GM23338 (cell line): ENCODE results near the gene TMEM52. TPM values are rescaled to one million over a fixed set of nuclear protein-coding genes. Genes with fewer than 3 reads are reported as not detected.

ENCODE experiments used
- ATAC-seq: fragments of 200-7000 bp; cut with Tn5 transposase; 3 replicates; pipeline ENCODE4 v1.9.1; 2020
- DNase-seq: peaks from one replicate; pipeline ENCODE4 v3.0.0-alpha.2; 2015; ENCODE audit warnings: low spot score
- H2AFZ ChIP-seq: fragments of 200-600 bp; sonication (generic); 2 replicates; pipeline ENCODE4 v1.8.0; 2016; ENCODE audit warnings: antibody characterized with exemption, mild to moderate bottlenecking, moderate library complexity
- H3F3A ChIP-seq: fragments of 200-600 bp; sonication (generic); replicated peaks from 2 replicates; pipeline ENCODE4 v1.8.0; 2017; ENCODE audit warnings: antibody characterized with exemption, mixed run types, low read depth
- H3K27ac ChIP-seq: fragments of 200-600 bp; sonication (generic); 2 replicates; pipeline ENCODE4 v1.6.1; 2016; ENCODE audit warnings: low read depth
- H3K27me3 ChIP-seq: fragments of 200-600 bp; sonication (generic); 2 replicates; pipeline ENCODE4 v1.8.0; 2016; ENCODE audit warnings: mild to moderate bottlenecking, mixed run types, moderate library complexity; ENCODE audit not compliant: insufficient read depth
- H3K36me3 ChIP-seq: fragments of 200-600 bp; sonication (generic); 2 replicates; pipeline ENCODE4 v1.8.0; 2016; ENCODE audit warnings: mild to moderate bottlenecking; ENCODE audit not compliant: insufficient read depth
- H3K4me1 ChIP-seq: fragments of 200-600 bp; sonication (generic); 2 replicates; pipeline ENCODE4 v1.8.0; 2016; ENCODE audit warnings: mild to moderate bottlenecking, moderate library complexity; ENCODE audit not compliant: insufficient read depth
- H3K4me2 ChIP-seq: fragments of 200-600 bp; sonication (generic); 2 replicates; pipeline ENCODE4 v1.7.1; 2017; ENCODE audit warnings: mixed run types
- H3K4me3 ChIP-seq: fragments of 200-600 bp; sonication (generic); 2 replicates; pipeline ENCODE4 v1.6.1; 2016; ENCODE audit warnings: mixed run types
- H3K79me2 ChIP-seq: fragments of 200-600 bp; sonication (generic); replicated peaks from 2 replicates; pipeline ENCODE4 v1.8.0; 2017; ENCODE audit warnings: mild to moderate bottlenecking; ENCODE audit not compliant: insufficient read depth
- H3K9me2 ChIP-seq: fragments of 200-600 bp; sonication (generic); 2 replicates; pipeline ENCODE4 v1.8.0; 2017; ENCODE audit not compliant: insufficient read depth
- H4K20me1 ChIP-seq: fragments of 200-600 bp; sonication (generic); replicated peaks from 2 replicates; pipeline ENCODE4 v1.8.0; 2017; ENCODE audit warnings: mild to moderate bottlenecking; ENCODE audit not compliant: insufficient read depth
- H3K27ac Mint-ChIP-seq: 2 replicates; pipeline ENCODE4 v1.8.0; 2020; ENCODE audit warnings: inconsistent platforms, mild to moderate bottlenecking, moderate library complexity, mixed read lengths
- H3K27me3 Mint-ChIP-seq: 3 replicates; pipeline ENCODE4 v1.8.0; 2022; ENCODE audit warnings: low read depth, mild to moderate bottlenecking, moderate library complexity, mixed read lengths, inconsistent platforms; ENCODE audit not compliant: insufficient read depth, poor library complexity
- H3K36me3 Mint-ChIP-seq: 3 replicates; pipeline ENCODE4 v1.8.0; 2021; ENCODE audit warnings: low read depth, mild to moderate bottlenecking, inconsistent platforms, moderate library complexity, mixed read lengths
- H3K4me1 Mint-ChIP-seq: 3 replicates; pipeline ENCODE4 v1.8.0; 2020; ENCODE audit warnings: mild to moderate bottlenecking, inconsistent platforms, mixed read lengths
- H3K4me3 Mint-ChIP-seq: 3 replicates; pipeline ENCODE4 v1.8.0; 2021; ENCODE audit warnings: moderate library complexity, mild to moderate bottlenecking, inconsistent platforms, mixed read lengths
- H3K9me3 Mint-ChIP-seq: 3 replicates; pipeline ENCODE4 v1.8.0; 2020; ENCODE audit warnings: moderate library complexity, mild to moderate bottlenecking, inconsistent platforms, mixed read lengths
- CREB1 ChIP-seq: fragments of 250-450 bp; sonication (Bioruptor Pico); IDR thresholded peaks from 2 replicates; pipeline ENCODE4 v1.5.0; 2020; ENCODE audit warnings: low read depth, mild to moderate bottlenecking, moderate library complexity
- EZH2 ChIP-seq: fragments of 200-600 bp; sonication (generic); IDR thresholded peaks from one replicate; pipeline ENCODE4 v1.8.0; 2017; ENCODE audit warnings: antibody characterized with exemption, mild to moderate bottlenecking, low read depth; ENCODE audit not compliant: unreplicated experiment
- EZH2phosphoT487 ChIP-seq: fragments of 200-600 bp; sonication (generic); IDR thresholded peaks from one replicate; pipeline ENCODE4 v1.8.1; 2018; ENCODE audit warnings: antibody characterized with exemption; ENCODE audit not compliant: unreplicated experiment
- JUNB ChIP-seq: IDR thresholded peaks from one replicate; pipeline ENCODE4 v1.6.1; 2016; ENCODE audit warnings: antibody characterized with exemption; ENCODE audit not compliant: unreplicated experiment
- NANOG ChIP-seq: IDR thresholded peaks from 2 replicates; pipeline ENCODE4 v1.6.1; 2016; ENCODE audit warnings: antibody characterized with exemption, borderline replicate concordance
- POLR2AphosphoS5 ChIP-seq: IDR thresholded peaks from 2 replicates; pipeline ENCODE4 v1.6.1; 2016; ENCODE audit warnings: antibody characterized with exemption, low read depth
- STAT1 ChIP-seq: IDR thresholded peaks from one replicate; pipeline ENCODE4 v1.6.1; 2016; ENCODE audit warnings: antibody characterized with exemption; ENCODE audit not compliant: unreplicated experiment
- ZNF114 ChIP-seq: fragments of 250-450 bp; sonication (Bioruptor Pico); IDR thresholded peaks from 2 replicates; pipeline ENCODE4 v1.5.0; 2020; ENCODE audit warnings: mild to moderate bottlenecking, moderate library complexity
- ZNF331 ChIP-seq: fragments of 250-450 bp; sonication (Bioruptor Pico); IDR thresholded peaks from 2 replicates; pipeline ENCODE4 v1.5.0; 2020; ENCODE audit warnings: low read depth, mild to moderate bottlenecking, moderate library complexity
- polyA plus RNA-seq: library from polyadenylated mRNA; unstranded; fragments of >200 nt; fragmentation: Nextera tagmentation; extraction: Ambion mirVana; gene quantifications from 2 replicates; pipeline ENCODE4 v1.2.1, GENCODE V29; 2016
- total RNA-seq: library from RNA; depleted of rRNA; stranded (reverse); fragments of >200 nt; shearing (Covaris generic); gene quantifications from 2 replicates; pipeline ENCODE4 v1.2.3, GENCODE V29; 2014
- TF ChIP-seq, protein P1 (sequence below): IDR thresholded peaks from one replicate; pipeline ENCODE4 v1.6.1; 2018; ENCODE audit warnings: antibody characterized with exemption; ENCODE audit not compliant: unreplicated experiment
- TF ChIP-seq, protein P2 (sequence below): fragments of 250-450 bp; sonication (Bioruptor Pico); IDR thresholded peaks from 2 replicates; pipeline ENCODE4 v1.5.0; 2020; ENCODE audit warnings: mild to moderate bottlenecking, moderate library complexity
- TF ChIP-seq, protein P3 (sequence below), 2 experiments: fragments of 200-600 bp in 1 of 2; sonication (generic) in 1 of 2; conservative IDR thresholded peaks; 2 replicates each; pipeline versions ENCODE4 v1.5.1 to v1.6.1; 2016 to 2017; ENCODE audit warnings: antibody characterized with exemption in 2 of 2, low read depth in 2 of 2, mild to moderate bottlenecking in 2 of 2, moderate library complexity in 1 of 2
- TF ChIP-seq, protein P4 (sequence below): IDR thresholded peaks from 2 replicates; pipeline ENCODE4 v1.6.1; 2016; ENCODE audit warnings: antibody characterized with exemption

TMEM52 gene
- total and polyA plus RNA-seq, 2 experiments from 2014 or later: 19.5 to 25.0 TPM

DNA sequence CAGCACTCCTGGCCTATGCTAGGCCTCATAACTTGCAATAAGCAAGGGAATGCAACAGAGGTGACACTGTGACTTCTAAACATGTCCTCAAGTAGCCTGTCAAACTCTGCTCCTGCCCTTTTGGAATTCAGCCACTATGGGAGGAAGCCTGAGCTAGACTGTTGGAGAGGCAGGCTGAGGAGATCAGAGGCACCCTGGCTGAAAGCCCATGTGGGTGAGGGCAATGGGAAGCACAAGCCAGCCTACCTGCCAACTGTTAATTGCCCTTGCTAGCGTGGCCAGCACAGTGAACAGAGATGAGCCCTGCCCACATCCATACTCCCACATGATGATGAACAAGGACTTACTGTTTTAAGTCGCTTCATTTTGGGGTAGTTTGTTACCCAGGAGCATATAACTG, 45.9 kb downstream of the TMEM52 start:
- H3K27ac Mint-ChIP-seq: no peak overlapping the region

More for the DNA sequence above, 45.9 kb downstream of the TMEM52 start:
- DNase-seq: no peak
- peaks cover 8% of the 10 kb centered on the region for H3K27me3 Mint-ChIP-seq
- TF ChIP-seq STAT1 (no peak), ZNF114 (no peak), EZH2phosphoT487 (no peak), JUNB (no peak), ZNF331 (CRISPR knock-in tag) (no peak), NANOG (no peak), POLR2AphosphoS5 (no peak), CREB1 (CRISPR knock-in tag) (no peak), EZH2 (no peak)
- TF ChIP-seq, protein P1, sequence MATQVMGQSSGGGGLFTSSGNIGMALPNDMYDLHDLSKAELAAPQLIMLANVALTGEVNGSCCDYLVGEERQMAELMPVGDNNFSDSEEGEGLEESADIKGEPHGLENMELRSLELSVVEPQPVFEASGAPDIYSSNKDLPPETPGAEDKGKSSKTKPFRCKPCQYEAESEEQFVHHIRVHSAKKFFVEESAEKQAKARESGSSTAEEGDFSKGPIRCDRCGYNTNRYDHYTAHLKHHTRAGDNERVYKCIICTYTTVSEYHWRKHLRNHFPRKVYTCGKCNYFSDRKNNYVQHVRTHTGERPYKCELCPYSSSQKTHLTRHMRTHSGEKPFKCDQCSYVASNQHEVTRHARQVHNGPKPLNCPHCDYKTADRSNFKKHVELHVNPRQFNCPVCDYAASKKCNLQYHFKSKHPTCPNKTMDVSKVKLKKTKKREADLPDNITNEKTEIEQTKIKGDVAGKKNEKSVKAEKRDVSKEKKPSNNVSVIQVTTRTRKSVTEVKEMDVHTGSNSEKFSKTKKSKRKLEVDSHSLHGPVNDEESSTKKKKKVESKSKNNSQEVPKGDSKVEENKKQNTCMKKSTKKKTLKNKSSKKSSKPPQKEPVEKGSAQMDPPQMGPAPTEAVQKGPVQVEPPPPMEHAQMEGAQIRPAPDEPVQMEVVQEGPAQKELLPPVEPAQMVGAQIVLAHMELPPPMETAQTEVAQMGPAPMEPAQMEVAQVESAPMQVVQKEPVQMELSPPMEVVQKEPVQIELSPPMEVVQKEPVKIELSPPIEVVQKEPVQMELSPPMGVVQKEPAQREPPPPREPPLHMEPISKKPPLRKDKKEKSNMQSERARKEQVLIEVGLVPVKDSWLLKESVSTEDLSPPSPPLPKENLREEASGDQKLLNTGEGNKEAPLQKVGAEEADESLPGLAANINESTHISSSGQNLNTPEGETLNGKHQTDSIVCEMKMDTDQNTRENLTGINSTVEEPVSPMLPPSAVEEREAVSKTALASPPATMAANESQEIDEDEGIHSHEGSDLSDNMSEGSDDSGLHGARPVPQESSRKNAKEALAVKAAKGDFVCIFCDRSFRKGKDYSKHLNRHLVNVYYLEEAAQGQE: no peak
- TF ChIP-seq, protein P2, sequence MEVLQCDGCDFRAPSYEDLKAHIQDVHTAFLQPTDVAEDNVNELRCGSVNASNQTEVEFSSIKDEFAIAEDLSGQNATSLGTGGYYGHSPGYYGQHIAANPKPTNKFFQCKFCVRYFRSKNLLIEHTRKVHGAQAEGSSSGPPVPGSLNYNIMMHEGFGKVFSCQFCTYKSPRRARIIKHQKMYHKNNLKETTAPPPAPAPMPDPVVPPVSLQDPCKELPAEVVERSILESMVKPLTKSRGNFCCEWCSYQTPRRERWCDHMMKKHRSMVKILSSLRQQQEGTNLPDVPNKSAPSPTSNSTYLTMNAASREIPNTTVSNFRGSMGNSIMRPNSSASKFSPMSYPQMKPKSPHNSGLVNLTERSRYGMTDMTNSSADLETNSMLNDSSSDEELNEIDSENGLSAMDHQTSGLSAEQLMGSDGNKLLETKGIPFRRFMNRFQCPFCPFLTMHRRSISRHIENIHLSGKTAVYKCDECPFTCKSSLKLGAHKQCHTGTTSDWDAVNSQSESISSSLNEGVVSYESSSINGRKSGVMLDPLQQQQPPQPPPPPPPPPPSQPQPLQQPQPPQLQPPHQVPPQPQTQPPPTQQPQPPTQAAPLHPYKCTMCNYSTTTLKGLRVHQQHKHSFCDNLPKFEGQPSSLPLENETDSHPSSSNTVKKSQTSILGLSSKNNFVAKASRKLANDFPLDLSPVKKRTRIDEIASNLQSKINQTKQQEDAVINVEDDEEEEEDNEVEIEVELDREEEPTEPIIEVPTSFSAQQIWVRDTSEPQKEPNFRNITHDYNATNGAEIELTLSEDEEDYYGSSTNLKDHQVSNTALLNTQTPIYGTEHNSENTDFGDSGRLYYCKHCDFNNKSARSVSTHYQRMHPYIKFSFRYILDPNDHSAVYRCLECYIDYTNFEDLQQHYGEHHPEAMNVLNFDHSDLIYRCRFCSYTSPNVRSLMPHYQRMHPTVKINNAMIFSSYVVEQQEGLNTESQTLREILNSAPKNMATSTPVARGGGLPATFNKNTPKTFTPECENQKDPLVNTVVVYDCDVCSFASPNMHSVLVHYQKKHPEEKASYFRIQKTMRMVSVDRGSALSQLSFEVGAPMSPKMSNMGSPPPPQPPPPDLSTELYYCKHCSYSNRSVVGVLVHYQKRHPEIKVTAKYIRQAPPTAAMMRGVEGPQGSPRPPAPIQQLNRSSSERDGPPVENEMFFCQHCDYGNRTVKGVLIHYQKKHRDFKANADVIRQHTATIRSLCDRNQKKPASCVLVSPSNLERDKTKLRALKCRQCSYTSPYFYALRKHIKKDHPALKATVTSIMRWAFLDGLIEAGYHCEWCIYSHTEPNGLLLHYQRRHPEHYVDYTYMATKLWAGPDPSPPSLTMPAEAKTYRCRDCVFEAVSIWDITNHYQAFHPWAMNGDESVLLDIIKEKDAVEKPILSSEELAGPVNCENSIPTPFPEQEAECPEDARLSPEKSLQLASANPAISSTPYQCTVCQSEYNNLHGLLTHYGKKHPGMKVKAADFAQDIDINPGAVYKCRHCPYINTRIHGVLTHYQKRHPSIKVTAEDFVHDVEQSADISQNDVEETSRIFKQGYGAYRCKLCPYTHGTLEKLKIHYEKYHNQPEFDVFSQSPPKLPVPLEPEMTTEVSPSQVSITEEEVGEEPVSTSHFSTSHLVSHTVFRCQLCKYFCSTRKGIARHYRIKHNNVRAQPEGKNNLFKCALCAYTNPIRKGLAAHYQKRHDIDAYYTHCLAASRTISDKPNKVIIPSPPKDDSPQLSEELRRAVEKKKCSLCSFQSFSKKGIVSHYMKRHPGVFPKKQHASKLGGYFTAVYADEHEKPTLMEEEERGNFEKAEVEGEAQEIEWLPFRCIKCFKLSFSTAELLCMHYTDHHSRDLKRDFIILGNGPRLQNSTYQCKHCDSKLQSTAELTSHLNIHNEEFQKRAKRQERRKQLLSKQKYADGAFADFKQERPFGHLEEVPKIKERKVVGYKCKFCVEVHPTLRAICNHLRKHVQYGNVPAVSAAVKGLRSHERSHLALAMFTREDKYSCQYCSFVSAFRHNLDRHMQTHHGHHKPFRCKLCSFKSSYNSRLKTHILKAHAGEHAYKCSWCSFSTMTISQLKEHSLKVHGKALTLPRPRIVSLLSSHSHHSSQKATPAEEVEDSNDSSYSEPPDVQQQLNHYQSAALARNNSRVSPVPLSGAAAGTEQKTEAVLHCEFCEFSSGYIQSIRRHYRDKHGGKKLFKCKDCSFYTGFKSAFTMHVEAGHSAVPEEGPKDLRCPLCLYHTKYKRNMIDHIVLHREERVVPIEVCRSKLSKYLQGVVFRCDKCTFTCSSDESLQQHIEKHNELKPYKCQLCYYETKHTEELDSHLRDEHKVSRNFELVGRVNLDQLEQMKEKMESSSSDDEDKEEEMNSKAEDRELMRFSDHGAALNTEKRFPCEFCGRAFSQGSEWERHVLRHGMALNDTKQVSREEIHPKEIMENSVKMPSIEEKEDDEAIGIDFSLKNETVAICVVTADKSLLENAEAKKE: no peak
- TF ChIP-seq, protein P3, sequence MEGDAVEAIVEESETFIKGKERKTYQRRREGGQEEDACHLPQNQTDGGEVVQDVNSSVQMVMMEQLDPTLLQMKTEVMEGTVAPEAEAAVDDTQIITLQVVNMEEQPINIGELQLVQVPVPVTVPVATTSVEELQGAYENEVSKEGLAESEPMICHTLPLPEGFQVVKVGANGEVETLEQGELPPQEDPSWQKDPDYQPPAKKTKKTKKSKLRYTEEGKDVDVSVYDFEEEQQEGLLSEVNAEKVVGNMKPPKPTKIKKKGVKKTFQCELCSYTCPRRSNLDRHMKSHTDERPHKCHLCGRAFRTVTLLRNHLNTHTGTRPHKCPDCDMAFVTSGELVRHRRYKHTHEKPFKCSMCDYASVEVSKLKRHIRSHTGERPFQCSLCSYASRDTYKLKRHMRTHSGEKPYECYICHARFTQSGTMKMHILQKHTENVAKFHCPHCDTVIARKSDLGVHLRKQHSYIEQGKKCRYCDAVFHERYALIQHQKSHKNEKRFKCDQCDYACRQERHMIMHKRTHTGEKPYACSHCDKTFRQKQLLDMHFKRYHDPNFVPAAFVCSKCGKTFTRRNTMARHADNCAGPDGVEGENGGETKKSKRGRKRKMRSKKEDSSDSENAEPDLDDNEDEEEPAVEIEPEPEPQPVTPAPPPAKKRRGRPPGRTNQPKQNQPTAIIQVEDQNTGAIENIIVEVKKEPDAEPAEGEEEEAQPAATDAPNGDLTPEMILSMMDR (conservative IDR thresholded peaks at IDR 0.05; ENCODE audit: low read depth in 2 of 2): no peak
- TF ChIP-seq, protein P4, sequence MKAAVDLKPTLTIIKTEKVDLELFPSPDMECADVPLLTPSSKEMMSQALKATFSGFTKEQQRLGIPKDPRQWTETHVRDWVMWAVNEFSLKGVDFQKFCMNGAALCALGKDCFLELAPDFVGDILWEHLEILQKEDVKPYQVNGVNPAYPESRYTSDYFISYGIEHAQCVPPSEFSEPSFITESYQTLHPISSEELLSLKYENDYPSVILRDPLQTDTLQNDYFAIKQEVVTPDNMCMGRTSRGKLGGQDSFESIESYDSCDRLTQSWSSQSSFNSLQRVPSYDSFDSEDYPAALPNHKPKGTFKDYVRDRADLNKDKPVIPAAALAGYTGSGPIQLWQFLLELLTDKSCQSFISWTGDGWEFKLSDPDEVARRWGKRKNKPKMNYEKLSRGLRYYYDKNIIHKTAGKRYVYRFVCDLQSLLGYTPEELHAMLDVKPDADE: no peak
- Histone ChIP-seq H3K27ac (peak overlapping the region; percentile 70; the same call in 1 of the 2 replicates), H2AFZ (no peak overlapping the region), H3K36me3 (peaks cover 13% of the 10 kb centered on the region; the same call in 1 of the 2 replicates), H3K9me2 (no peaks in the 10 kb centered on the region), H3K4me1 (no peaks in the 10 kb centered on the region; the same call in 1 of the 2 replicates), H3K79me2 (peaks cover 100% of the 10 kb centered on the region), H3K27me3 (no peaks in the 10 kb centered on the region), H3K4me3 (no peak overlapping the region), H3F3A (peaks cover 29% of the 10 kb centered on the region), H3K4me2 (no peak overlapping the region), H4K20me1 (peaks cover 92% of the 10 kb centered on the region)
- peaks cover 74% of the 10 kb centered on the region for H3K36me3 Mint-ChIP-seq
- ATAC-seq: no peak
- H3K4me1 Mint-ChIP-seq: peaks cover 10% of the 10 kb centered on the region
- H3K9me3 Mint-ChIP-seq: peaks cover 20% of the 10 kb centered on the region
- no peak overlapping the region for H3K4me3 Mint-ChIP-seq
